ENCODE data around the gene FBXW8.
"Not testable (repeated sequence)": the region's sequence is repeated elsewhere in the genome, so short reads cannot be mapped to it uniquely, and the experiment has no call there.

Gene FBXW8

DNA sequence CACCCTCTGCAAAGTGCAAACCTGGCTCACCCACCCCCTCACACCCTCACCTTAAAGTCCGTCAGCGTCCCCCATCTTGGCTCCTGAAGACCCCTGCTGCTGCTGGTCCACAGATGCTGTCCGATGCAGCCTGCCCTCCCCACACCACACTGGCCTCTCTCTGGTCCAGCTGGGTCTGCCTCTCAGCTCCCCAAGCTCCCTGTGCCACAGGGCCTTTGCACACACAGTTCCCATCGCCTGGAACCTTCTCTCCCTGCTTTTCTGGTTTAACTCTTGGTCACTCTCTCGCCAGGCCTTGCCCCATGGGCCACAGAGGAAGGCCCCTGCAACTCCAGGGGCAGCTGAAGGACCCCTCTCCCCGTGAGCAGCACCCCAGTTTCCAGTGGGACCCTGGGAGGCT is 143.5 kb downstream of the FBXW8 start:
- TF ChIP-seq, protein P1, sequence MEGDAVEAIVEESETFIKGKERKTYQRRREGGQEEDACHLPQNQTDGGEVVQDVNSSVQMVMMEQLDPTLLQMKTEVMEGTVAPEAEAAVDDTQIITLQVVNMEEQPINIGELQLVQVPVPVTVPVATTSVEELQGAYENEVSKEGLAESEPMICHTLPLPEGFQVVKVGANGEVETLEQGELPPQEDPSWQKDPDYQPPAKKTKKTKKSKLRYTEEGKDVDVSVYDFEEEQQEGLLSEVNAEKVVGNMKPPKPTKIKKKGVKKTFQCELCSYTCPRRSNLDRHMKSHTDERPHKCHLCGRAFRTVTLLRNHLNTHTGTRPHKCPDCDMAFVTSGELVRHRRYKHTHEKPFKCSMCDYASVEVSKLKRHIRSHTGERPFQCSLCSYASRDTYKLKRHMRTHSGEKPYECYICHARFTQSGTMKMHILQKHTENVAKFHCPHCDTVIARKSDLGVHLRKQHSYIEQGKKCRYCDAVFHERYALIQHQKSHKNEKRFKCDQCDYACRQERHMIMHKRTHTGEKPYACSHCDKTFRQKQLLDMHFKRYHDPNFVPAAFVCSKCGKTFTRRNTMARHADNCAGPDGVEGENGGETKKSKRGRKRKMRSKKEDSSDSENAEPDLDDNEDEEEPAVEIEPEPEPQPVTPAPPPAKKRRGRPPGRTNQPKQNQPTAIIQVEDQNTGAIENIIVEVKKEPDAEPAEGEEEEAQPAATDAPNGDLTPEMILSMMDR (IDR thresholded peaks at IDR 0.05; ENCODE audit: borderline replicate concordance, insufficient read depth, low read depth, low read length), result no peak

DNA sequence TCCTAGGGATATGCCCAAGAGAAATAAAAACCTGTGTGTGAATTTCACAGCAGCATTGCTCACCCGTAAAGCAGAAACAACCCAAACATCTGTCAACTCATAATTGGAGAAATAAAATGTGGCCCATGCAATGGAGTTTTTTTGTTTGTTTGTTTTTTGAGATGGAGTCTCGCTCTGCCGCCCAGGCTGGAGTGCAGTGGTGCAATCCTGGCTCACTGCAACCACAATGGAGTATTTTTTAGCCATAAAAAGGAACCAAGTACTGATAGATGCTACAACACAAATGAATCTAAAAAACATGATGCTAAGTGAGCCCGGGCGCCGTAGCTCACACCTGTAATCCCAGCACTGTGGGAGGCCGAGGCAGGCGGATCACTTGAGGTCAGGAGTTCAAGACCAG is 146.9 kb downstream of the FBXW8 start:
- not testable (repeated sequence) for H3K4me3 ChIP-seq (ENCODE audit: low read depth, low read length)

More for the DNA sequence above, 143.5 kb downstream of the FBXW8 start:
- no peak overlapping the region for H3K4me3 ChIP-seq (ENCODE audit: low read depth, low read length)

DNA sequence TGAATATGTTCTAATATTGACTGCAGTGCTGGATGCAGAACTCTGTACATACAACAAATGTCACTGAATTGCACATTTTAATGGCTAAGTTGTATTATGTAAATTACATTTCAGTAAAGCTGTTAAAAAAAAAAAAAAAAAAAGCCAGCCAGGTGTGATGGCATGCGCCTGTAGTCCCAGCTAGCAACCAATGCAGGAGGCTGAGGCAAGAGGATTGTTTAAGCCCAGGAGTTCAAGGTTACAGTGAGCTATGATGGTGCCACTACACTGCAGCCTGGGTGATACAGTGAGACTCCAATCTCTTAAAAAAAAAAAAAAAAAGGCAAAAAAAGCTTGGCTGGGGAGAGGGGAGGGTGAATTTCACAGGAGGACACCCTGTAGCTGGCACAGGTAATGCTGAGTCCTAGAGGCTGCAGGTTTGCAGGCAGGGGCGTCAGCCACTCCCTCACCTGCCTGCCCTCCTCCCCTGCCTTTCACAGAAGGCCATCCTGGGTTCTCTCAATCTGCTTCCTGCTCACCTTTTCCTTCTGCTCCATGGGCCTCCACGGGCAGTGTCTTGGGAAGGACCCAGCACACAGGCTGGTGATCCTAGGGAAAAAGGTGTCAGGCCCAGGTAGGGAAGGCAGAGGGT is 147.8 kb downstream of the FBXW8 start:
- TF ChIP-seq, protein P1 (IDR thresholded peaks at IDR 0.05; ENCODE audit: borderline replicate concordance, insufficient read depth, low read depth, low read length), result no peak
- no peak overlapping the region for H3K4me3 ChIP-seq (ENCODE audit: low read depth, low read length)

DNA sequence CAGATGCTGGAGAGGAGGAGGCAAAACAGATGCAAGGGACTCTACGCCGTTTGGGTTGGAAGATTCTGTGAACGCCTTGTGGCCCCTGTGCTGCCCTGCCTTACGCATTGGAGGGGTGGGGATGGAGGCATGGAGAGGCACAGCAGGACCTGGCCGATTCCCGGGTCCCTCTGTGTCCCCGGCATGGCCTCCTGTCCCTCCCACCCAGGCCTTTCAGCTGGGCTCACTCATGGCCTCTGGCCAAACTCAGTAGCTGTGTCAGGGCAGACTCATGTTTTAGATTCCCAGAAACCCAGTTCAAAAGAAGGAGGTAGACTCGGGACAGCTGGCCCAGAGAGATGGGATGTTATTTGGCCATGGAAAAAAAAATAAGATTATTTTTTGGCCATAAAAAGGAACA is 148.4 kb downstream of the FBXW8 start:
- TF ChIP-seq, protein P1 (IDR thresholded peaks at IDR 0.05; ENCODE audit: borderline replicate concordance, insufficient read depth, low read depth, low read length), result no peak
- no peak overlapping the region for H3K4me3 ChIP-seq (ENCODE audit: low read depth, low read length)

DNA sequence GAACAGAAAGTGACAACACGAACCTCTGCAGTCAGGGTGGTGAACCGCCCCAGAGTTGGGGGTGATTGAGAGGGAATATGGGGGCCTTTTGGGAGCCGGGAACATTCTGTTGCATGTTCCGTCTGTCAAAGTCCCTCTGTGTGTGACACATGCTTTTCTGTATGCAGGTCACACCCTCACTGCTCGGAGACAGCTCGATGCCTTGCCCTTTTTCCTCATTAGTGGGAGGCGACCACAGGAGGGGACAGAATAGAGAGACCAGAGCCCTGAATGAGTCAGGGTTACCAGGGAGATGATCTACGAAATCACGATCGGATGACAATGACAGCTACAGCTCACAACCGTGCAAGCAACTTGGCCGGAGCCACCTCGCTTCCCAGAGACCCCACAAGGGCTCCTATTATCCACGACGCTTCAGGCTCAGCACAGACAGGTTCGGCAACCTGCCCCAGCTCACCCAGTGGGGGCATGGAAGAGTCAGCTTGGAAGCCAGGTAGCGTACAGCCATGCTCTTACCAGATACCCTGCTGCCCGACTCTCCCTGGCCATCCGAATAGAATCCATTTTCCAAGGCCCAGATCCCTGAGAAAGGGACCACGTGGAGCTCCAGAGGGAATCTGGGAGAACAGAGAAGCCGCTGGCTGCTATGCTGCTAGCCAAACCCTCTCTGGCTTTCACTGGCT is 149.6 kb downstream of the FBXW8 start:
- H3K4me3 ChIP-seq (ENCODE audit: low read depth, low read length), result no peak overlapping the region
- TF ChIP-seq, protein P1 (IDR thresholded peaks at IDR 0.05; ENCODE audit: borderline replicate concordance, insufficient read depth, low read depth, low read length), result no peak

DNA sequence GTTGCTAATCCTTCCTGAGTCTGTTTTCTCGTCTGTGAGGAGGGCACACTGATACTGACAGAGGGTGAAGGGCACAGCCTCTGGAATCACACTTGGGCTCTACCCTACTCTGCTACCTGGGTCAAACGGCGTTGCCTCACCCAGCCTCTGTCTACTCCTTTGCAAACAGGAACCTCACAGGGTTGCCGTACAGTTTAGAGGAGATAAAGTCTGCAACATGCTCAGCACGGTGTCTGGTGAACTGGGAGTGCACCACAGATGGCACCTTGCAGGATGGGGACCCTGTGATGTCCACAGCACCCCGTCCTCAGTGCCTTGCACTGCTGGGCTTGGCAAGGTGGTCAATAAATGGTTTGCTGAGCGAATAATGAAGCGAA is 150.2 kb downstream of the FBXW8 start:
- TF ChIP-seq, protein P1 (IDR thresholded peaks at IDR 0.05; ENCODE audit: borderline replicate concordance, insufficient read depth, low read depth, low read length), result no peak
- no peak overlapping the region for H3K4me3 ChIP-seq (ENCODE audit: low read depth, low read length)

DNA sequence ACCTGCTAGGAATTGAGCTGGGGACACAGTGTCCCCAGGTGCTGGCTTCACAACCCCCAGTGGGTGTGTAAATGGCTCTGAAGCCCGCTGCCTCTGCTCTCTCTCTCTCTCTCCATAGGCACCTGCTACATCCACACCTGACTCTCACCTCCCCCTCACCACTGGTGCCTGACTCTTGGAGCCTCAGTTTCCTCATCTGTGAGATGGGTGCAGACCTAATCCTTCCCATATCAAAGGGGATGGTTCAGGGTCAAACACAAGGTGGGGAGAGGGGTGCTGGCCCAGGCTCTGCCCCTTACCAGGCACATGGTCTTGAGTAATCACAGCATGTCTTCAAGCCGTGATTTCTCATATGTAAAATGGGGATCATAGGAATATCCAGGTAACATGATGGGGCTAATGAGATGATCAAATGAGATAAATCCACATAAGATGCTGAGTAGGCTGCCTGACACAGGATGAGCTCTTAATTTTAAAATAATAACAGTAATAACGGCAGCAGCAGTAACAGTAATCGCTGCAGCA is 150.9 kb downstream of the FBXW8 start:
- H3K4me3 ChIP-seq (ENCODE audit: low read depth, low read length), result no peak overlapping the region
- TF ChIP-seq, protein P1 (IDR thresholded peaks at IDR 0.05; ENCODE audit: borderline replicate concordance, insufficient read depth, low read depth, low read length), result no peak
